ENCODE data around the gene TRIAP1.
"Not testable (repeated sequence)": the region's sequence is repeated elsewhere in the genome, so short reads cannot be mapped to it uniquely, and the experiment has no call there.

TRIAP1 gene

GRCh38 chr12:120447992-120448391, 1.8 kb upstream of the TRIAP1 start:
- no peak overlapping the region for H3K4me3 ChIP-seq (ENCODE audit: low read length)
- no peak for TF ChIP-seq CTCF (IDR thresholded peaks at IDR 0.05; ENCODE audit: insufficient read depth, low read depth, low read length, missing control alignments)
- no peak for DNase-seq (ENCODE audit: low read depth)

DNA sequence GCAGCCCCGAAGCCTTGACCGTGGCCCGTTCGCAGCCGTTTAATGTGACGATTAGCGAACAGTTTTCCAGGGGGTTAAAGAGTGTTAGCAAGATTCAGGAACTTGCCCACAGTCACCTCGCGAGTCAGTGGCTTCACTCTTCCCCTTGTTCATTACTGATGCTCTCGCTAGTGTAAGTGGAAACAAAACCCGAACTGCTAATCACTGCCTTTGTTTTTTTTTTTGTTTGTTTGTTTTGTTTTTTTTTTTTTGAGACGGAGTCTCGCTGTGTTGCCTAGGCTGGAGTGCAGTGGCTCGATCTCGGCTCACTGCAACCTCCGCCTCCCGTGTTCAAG, 627 bp upstream of the TRIAP1 start:
- DNase-seq (ENCODE audit: low read depth), result not testable (repeated sequence)

DNA sequence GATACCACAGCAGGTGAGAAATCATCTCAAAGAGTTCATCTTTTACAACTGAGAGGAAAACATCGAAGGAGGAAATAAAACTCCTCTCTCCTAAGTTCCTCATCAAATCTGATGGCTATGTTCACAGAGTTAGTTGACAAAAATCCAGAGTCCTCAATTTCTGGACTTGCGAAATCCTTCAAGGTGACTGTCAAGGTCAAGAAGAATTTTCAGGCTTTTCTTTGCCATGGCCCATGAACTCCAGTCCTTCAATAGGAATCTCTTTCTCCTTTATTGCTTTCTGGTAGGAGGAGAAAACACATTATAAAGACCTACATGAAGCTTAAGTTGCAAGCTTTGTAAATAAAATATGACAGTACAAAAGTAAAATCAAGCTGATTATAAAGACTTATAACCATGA, 1.5 kb downstream of the TRIAP1 start:
- peak overlapping the region; percentile 93 for H3K4me3 ChIP-seq (ENCODE audit: low read length)
- no peak for TF ChIP-seq CTCF (IDR thresholded peaks at IDR 0.05; ENCODE audit: insufficient read depth, low read depth, low read length, missing control alignments)
- no peak for DNase-seq (ENCODE audit: low read depth)

More for the DNA sequence above, 627 bp upstream of the TRIAP1 start:
- H3K4me3 ChIP-seq (ENCODE audit: low read length), result peak overlapping the region; percentile 93

GRCh38 chr12:120439646-120440247, 6.4 kb downstream of the TRIAP1 start:
- peak overlapping the region; percentile 22 for H3K4me3 ChIP-seq (ENCODE audit: low read length)
- TF ChIP-seq CTCF (IDR thresholded peaks at IDR 0.05; ENCODE audit: insufficient read depth, low read depth, low read length, missing control alignments), result peak; percentile 67
- DNase-seq (ENCODE audit: low read depth), result peak; percentile 77

GRCh38 chr12:120438495-120439198, 7.5 kb downstream of the TRIAP1 start:
- no peak for TF ChIP-seq CTCF (IDR thresholded peaks at IDR 0.05; ENCODE audit: insufficient read depth, low read depth, low read length, missing control alignments)
- H3K4me3 ChIP-seq (ENCODE audit: low read length), result peak overlapping the region; percentile 50
- DNase-seq (ENCODE audit: low read depth), result peak; percentile 13

GRCh38 chr12:120437735-120438494, 8.3 kb downstream of the TRIAP1 start, which contains the start of gene COX6A1:
Gene COX6A1, plus strand, starts transcription at chr12:120438113. Its CDS starts 14 bp downstream, at chr12:120438127.
- peak; percentile 99 for DNase-seq (ENCODE audit: low read depth)
- peak within 1 kb of the TSS; percentile 50 for H3K4me3 ChIP-seq (ENCODE audit: low read length)

More at GRCh38 chr12:120437735-120438494, 8.3 kb downstream of the TRIAP1 start, which contains the start of gene COX6A1:
- TF ChIP-seq CTCF (IDR thresholded peaks at IDR 0.05; ENCODE audit: insufficient read depth, low read depth, low read length, missing control alignments), result peak; percentile 13

Data from epithelial cell of esophagus (primary cell).